ENCODE measurements around the gene HIF3A.
"Not testable (repeated sequence)": the region's sequence is repeated elsewhere in the genome, so short reads cannot be mapped to it uniquely, and the experiment has no call there.

The HIF3A gene

GRCh38 chr19:46294494-46294893, 2.3 kb upstream of the HIF3A start:
- no peak for DNase-seq

GRCh38 chr19:46295401-46296201, 1.2 kb upstream of the HIF3A start:
- DNase-seq = no peak

DNA sequence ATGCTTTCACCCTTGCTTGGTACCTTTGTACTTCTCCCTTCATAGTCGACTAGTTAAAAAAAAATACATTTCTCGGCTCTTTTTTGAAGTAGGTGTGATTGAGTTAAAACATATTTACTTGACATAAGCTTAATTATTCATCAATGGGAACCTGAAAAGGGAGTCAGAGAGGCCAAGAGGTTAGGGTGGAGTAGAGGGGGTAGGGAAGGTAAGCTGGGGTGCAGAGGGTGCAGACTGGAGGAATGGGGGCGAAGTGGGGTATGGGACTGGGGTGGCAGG, 701 bp upstream of the HIF3A start:
- no peak for DNase-seq

DNA sequence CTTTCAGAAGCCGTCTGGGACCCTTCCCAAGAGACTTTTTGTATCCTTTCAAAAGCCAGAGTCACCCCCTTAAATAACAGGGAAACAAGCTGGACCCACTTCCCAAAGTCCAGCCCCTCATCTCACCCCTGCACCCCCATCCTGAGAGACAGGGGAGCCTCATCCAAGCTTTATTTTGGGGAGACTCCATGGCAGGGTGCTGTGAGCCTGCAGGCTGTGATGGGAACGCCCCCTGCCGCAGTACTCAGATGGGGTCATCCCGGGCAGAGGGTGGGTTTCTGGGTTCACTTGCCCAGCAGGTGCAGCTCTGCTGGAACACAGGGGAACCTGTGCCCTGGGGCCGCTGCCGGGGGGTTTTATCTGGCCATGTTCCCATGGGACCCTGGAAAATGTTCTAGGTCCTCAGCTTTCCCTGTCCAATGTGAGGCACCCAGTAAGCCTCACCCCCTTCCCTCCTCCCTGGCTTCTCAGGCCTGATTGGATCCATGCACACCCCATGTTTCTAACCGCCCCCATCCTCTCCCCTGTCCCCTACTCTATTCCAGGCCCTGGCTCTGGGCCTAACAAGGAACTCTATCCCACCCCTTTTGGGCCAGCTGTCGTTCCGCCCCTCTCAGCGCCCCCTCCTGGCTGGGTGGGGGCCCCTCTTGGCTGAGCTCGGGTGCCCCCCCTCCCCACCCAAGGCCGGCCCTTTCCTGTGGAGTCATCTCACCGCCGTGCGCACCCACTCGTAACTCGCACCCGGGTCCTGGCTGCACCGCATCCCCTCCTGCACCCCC, 1.0 kb downstream of the HIF3A start:
- no peak for DNase-seq

DNA sequence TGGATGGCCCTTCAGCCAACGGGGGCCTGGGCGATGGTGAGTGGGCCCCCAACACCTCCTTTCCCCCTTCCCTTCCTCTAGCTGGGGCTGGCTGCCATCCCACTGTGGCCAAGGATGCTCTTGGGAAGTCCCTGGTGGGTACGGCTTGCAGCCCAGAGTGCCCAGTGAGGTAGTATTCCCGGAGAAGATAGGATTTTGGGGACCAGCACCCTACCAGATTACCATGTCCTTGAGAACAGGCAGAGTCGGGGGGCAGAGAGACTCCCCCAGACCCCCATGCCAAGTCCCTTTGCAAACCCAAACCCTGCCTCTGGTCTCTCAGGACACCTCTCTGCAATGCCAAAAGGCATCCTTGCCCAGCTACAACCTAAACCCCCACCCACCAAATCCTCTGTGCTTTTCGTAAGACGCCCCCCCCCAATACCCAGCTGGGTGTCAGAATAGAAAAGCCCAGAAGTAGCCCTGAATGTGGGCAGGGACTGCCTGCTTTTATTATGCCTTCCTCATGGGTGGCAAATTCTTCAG, 1.7 kb downstream of the HIF3A start:
- no peak for DNase-seq

DNA sequence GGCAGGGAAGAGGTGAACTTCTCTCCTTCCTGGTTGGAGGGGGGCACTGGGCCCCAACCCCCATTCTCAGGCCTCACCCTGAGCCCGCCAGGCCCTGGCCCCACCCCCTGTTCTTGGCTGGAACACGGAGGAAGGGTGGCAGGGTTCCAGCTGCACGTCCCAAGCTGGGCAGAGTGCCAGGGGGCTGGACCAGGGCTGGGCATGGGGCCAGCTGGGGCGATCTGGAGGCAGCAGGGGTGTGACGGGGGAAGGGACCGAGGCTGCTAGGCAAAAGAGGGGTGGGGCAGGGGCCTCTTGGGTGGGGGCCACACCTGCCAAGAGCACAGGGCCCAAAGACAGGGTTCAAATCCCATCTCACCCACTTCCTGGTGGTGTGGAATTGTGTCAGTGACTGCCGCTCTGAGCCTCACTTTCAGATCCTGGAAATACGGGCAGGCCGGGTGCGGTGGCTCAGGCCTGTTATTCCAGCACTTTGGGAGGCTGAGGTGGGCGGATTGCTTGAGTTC, 2.2 kb downstream of the HIF3A start:
- peak; percentile 82 for DNase-seq

DNA sequence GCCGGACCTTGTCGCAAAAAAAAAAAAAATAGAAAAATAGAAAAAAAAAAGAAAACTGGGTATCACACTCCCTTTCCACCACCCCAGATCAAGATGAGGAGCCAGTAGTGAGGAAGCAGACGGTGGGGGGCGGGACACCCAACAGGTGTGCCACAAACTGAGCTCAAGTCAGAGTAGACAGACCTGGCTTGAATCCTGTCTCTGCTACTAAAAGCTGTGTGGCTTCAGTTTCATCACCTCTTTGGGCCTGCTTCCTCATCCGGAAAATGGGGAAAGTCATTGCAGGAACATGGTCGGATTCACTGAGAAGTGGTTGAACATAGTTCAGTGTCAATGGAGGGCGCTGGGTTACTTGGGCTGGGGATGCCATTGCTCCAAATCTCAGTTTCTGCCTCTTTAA, 2.9 kb downstream of the HIF3A start:
- no peak for DNase-seq

DNA sequence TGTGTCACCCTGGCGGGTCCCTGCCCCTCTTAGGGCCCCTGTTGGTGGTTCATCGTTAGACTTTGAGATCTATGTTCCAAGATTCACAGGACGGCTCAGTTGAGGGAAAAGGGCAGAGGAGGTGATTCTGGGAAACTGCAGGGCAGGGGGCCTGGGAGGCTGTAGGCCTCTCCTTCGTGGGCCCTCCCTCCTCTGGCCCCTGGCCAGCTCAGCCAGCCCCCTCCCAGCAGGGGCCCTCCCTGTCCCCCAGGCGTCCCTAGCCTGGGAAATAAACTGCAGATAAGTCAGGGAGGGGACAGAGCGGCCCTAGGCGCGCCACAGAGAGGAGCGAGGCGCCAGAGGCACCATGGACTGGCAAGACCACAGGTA, 6.5 kb downstream of the HIF3A start:
- DNase-seq = no peak

- peak; percentile 25 for DNase-seq
Measured at GRCh38 chr19:46303691-46304397, 7.0 kb downstream of the HIF3A start.

DNA sequence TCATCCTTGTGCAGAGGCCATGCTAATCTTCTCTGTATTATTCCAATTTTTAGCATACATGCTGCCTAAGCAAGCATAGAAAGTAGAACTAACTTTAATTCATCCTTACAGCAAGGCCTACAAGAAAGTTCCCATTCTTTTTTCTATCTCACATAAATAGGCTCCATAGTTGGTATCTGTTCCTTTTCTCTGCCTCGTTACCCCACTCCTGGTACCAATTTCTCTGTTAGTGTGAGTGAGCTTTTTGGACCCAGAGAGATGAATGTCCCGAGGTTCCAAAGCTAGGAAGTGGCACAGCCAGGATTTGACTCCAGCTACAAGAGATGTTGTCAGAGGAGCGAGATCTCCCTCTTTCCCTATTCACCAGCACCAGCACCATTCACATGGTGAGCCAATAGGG, 9.7 kb downstream of the HIF3A start:
- DNase-seq = no peak

- DNase-seq = no peak
Measured at GRCh38 chr19:46308510-46308909, 11.7 kb downstream of the HIF3A start.

DNA sequence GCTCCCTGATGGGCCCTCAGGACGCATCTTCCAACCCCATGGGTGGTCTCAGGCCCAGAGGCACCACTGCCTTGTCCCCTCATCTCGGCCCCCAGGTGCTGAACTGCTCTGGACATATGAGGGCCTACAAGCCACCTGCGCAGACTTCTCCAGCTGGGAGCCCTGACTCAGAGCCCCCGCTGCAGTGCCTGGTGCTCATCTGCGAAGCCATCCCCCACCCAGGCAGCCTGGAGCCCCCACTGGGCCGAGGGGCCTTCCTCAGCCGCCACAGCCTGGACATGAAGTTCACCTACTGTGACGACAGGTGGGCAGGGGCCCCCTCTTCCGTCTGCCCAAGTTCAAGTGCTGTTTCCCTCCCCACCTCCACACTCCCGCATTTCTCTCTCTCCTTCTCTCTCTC, 12.2 kb downstream of the HIF3A start:
- DNase-seq = no peak

GRCh38 chr19:46311444-46311843, 14.6 kb downstream of the HIF3A start:
- DNase-seq = no peak

GRCh38 chr19:46313540-46314469, 17.0 kb downstream of the HIF3A start:
- peak; percentile 32 for DNase-seq

- DNase-seq = no peak
Measured at GRCh38 chr19:46317339-46317738, 20.5 kb downstream of the HIF3A start.

DNA sequence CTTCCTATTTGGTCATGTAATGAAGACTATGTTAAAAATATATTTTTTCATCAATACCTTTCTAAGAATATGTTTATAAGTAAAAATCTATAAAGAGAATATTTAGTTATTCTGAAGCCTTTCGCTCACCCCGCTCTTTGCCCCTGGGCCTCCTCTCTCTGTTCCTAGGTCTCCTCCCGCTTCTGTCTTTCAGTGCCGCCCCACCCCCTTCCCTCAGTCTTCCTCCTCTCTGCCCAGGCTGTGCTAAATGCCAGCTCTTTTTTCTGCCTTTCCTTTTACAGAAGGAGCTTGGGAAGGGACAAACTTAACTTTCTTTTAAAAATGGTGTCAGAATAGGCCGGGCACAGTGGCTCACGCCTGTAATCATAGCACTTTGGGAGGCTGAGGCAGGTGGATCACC, 22.8 kb downstream of the HIF3A start:
- DNase-seq = no peak

DNA sequence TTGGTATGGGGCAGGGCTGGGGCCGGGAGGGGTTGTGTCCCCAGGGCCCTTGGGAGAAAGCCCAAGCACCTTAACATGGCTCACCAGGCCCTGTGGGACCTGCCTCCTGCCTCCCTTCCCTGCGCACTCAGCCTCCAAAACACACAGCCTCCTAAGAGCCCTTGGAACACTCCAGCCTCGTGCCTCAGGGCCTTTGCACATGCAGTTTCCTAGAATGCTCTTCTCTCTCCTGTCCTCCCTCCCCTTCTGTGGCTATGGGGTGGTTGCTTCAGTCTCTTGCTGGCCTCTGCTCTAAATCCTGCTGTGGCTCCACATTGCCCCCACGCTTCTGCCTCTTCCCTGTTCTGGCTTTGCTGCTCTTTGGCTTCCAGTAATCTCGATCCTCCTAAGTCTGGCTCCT, 23.7 kb downstream of the HIF3A start:
- no peak for DNase-seq

DNA sequence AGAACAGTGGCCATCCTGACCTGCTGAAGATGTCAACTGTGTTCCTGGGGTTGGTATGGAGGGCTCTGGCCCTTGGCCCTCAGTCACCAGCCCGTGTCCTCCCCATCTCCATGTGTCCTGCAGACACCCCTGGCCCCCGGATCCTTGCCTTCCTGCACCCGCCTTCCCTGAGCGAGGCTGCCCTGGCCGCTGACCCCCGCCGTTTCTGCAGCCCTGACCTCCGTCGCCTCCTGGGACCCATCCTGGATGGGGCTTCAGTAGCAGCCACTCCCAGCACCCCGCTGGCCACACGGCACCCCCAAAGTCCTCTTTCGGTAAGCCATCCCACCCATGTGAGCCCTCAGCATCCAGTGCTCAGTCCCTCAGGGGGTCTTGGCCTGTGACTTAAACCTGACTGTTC, 24.8 kb downstream of the HIF3A start:
- DNase-seq = no peak

DNA sequence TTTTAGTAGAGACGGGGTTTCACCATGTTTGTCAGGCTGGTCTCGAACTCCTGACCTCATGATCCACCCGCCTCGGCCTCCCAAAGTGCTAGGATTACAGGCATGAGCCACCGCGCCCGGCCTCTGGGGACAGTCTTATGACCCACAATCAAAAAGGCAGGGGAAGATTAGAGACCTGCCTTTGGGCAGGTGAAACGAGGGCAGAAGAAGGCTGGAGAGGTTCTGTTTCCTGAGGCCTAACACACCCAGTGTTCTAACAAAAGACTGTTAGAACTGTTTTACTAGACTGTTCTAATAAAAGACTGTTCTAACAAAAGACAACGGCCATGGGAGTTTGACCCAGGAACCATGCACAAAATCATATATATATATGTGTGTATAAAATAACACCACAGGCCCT, 26.4 kb downstream of the HIF3A start:
- DNase-seq = not testable (repeated sequence)

- DNase-seq = no peak
Measured at GRCh38 chr19:46324277-46324676, 27.4 kb downstream of the HIF3A start.

DNA sequence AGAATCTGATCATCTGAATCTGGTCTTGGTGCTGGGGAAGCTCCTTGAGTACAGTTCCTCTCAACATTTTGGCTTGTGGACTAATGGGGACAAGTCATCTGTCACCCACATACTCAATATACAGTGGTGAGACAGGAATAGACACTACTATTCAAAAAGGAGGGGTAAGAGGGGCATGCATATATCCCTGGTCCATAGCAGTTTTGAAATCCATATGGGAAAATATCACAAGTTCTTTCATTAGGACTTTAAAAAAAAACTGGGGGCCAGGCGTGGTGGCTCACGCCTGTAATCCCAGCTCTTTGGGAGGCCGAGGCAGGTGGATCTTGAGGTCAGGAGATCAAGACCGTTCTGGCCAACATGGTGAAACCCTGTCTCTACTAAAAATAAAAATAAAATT, 29.8 kb downstream of the HIF3A start:
- DNase-seq = no peak

- no peak for DNase-seq
Measured at GRCh38 chr19:46328079-46328478, 31.2 kb downstream of the HIF3A start.
